HG02840 (cell line): ENCODE measurements around the gene NPTX1.
"Not testable (repeated sequence)": the region's sequence is repeated elsewhere in the genome, so short reads cannot be mapped to it uniquely, and the experiment has no call there.

Source experiments
- ATAC-seq: cut with Tn5 transposase; IDR thresholded peaks from one replicate; pipeline ENCODE4 v1.9.1; 2021; ENCODE audit warnings: mild to moderate bottlenecking, moderate library complexity, moderate number of reproducible peaks; ENCODE audit not compliant: unreplicated experiment, low FRiP score

NPTX1 gene, protein sequence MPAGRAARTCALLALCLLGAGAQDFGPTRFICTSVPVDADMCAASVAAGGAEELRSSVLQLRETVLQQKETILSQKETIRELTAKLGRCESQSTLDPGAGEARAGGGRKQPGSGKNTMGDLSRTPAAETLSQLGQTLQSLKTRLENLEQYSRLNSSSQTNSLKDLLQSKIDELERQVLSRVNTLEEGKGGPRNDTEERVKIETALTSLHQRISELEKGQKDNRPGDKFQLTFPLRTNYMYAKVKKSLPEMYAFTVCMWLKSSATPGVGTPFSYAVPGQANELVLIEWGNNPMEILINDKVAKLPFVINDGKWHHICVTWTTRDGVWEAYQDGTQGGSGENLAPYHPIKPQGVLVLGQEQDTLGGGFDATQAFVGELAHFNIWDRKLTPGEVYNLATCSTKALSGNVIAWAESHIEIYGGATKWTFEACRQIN

DNA sequence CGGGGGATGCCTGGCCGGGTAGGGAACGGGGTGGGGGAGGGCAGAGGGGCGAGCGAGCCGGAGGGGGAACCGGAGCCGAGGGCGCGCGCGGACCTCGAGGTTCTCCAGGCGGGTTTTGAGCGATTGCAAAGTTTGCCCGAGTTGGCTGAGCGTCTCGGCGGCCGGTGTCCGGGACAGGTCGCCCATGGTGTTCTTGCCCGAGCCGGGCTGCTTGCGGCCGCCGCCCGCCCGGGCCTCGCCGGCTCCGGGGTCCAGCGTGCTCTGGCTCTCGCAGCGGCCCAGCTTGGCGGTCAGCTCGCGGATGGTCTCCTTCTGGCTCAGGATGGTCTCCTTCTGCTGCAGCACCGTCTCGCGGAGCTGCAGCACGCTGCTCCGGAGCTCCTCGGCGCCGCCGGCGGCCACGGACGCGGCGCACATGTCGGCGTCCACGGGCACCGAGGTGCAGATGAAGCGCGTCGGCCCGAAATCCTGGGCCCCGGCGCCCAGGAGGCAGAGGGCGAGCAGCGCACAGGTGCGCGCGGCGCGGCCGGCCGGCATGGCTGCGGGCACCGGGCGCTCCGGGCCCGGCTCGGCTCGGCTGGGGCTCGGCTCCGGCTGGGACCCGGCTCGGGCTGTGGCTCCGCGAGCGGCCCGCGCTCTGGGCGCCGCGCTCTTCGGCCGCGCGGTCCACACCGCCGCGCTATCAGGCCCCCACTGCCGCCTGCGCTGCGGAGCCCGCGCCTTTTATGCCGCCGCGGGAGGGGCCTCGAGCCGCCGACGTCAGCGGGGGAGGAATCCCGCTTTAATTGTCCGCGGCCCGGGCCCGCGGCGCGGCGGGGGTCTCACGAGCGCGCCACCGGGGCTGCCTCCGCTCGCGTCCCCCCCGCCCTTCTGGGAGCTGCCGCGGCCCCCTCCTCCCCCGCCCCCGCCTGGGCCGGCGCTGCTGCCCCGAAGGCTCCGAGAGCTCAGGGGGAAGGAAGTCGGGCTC is at the start of gene NPTX1:
NPTX1 (minus strand) TSS at position 698 of the 967 bp plus-strand sequence; CDS start at position 537, 161 bp downstream.
- no peak for ATAC-seq

DNA sequence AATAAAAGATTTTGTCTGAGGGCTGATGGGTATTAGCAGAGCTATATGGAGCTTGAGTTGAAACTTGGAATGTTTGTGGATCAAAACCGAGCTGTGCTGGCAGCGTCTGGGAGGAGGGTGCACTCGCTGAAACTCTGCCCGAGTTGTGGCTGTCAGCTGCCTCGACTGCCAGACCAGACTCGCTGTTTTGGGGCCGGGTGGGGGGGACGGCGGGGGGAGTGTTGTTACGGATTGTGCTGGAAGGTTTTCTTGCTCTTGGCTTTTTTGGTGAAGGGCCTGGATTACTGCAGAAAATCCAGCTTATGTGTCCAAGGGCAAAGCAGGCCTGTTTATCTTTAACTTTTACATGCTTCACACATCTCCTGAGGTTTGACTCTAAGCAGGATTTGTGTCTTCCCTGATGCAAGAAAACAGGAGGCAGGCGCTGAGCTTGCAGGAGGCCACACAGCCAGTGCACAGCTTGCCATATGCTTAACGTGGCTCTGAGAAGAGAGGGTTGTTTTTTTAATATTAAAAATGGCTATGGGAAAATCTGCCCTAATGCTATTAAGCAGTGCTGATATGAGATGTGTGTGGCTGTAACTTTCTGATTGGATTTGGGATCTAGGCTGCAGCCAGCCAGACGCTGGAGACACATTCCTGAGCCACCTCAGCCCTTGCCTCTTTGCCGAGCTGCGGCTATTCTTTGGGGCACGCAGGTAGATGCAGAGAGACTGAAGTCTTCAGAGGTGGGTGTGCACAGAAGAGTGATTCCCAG is 47.7 kb upstream of the NPTX1 start:
- ATAC-seq: no peak

DNA sequence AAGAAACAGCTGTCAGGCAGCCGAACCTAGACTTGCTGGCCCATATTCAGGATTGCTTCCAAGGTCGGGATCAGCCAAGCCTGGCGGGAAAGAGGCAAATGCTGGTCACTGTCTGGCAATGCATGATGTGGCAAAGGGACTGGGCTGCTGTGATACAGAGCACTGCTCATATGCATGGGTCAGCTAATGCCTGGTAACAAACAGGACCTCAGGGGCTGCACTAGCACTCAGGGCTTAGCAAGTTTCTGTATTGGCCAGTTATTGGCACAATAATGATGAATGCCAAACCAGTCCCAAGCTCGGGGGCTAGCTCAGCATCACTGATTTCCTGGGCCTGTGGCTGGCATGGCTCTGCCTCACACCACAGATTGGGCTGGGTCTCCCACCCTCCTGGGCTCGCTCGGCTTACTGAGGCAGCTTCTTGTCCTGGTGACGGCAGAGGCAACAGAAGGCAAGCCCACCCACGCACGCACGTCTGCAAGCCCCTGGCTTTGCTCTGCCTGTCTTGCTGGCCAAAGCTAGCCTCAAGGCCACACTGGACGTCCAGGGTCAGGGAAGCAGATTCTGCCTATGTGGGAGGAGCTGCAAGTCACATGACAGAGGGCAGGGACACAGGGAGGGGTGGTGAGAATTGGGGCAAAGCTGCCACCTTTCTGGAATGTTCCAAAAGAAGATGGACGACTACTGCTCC is 46.8 kb upstream of the NPTX1 start:
- no peak for ATAC-seq

DNA sequence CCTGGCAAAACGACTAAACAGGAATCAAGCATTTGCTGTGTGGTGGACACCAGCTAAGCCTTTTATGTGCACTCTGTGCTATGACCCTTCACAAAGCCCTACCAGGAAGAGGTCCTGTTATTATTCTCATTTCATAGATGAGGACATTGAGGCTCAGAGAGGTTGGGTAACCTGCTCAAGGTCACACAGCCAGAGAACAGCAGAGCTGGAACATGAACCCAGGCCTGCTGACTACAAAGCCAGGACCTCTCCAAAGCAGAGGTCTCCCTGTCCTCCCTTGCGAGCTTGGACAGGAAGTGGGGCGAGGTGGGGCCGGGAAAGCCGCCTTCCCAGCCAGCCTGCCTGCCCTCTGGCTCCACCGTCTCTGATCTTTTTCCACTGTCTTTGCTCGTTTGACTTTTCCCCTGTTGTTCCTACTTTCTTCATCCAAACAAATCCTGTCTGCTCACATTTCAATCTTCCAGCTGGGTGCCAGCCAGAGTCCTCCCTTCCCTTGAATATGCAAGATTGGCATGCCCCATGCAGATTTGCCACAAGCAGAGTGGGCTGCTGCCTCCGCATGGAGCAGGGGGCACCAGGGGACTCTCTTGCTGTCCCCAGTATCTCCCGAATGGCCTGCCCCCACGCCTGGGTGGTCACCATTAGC is 44.5 kb upstream of the NPTX1 start:
- no peak for ATAC-seq

DNA sequence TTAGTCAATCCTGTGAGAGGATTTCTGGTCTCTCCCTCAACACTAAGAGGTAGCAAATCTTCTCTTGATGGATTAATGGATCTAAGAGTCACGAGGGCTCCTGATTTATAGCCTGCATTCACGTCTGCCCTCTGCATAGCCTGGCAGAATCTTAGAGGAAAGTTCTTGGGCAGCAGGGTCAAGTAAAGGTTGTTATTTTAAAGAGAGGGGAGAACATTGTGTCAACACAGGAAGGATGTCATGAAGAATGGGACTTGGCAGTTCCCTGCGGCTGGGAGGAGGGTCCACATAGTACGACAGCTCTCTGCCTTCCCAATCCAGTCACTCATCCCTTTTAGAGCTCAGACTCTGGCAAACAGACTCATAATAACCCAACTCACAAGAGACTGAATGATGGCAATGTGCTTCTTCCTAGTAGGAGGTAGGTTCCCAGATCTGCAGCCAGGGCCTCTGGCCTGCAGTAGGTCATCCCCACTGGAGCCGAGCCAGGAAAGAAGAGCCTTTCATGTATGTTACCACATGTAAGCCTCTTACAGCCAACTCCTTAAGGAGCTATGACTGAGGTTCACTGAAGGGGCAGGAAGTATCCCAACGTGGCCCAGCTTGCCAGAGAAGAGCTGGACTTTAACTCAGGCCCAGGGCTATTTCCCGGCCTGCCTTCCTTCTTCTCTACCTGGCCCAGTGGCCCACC is 42.8 kb upstream of the NPTX1 start:
- no peak for ATAC-seq

DNA sequence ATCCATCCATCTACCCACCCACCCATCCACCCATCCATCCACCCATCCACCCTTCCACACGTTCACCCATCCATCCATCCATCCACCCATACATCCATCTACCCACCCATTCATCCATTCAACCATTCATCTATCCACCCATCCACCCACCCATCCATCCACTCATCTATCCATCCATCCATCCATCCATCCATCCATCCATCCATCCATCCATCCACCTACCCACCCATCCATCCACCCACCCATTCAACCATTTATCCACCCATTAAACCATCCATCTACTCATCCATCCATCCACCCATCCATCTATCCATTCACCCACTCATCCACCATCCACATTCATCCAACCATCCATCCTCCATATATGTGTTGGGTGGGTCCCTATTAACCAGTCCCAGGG is 42.0 kb upstream of the NPTX1 start:
- ATAC-seq: no peak

DNA sequence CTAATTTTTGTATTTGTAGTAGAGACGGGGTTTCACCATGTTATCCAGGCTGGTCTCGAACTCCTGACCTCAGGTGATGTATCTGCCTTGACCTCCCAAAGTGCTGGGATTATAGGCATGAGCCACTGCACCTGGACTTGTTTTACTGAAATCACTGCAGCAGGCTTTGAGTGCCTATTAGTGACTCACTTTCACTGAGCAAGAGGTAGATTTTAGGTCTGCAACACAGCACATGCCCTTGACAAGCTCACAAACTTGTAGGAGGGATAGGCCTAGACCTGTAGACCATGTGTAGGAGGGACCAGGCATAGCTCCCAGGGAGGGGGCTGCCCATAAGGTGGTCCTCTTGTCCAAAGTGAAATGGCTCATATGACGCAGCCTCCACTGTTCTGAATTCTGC is 41.2 kb upstream of the NPTX1 start:
- no peak for ATAC-seq

DNA sequence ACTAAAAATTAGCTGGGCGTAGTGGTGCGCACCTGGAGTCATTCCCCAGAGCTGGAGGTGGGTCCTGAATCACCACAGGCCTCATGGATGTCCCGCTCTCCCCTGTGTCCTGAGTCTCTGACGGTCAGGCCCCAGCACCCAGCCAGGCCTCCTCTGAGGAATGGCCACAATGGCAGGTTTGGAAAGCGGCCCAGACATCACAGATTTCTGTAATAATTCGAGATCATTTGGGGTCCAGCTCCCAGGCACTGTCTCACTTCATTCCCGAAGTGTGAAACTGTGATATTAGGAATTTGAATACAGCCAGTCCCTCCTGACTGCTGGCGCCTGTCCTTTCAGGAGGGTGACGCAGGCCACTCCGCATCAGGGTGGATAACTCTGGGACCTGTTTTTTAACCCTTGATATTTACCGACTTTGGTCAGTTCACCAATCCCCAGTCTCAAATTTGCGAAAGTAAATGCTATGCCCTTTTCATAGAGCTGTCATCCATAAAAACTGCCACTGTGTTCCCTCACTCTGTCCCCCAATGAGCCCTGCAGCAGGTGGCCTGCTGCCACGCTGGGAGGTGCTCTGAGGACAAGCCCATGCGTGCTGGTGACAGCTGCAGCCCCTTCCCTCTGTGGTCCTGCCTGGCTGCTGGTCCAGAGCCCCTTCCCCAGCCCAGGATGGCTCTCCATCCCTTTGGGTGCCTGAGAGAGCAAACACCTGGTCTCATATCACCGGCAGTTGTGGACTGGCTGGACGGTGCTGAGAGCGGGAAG is 39.9 kb upstream of the NPTX1 start:
- no peak for ATAC-seq

DNA sequence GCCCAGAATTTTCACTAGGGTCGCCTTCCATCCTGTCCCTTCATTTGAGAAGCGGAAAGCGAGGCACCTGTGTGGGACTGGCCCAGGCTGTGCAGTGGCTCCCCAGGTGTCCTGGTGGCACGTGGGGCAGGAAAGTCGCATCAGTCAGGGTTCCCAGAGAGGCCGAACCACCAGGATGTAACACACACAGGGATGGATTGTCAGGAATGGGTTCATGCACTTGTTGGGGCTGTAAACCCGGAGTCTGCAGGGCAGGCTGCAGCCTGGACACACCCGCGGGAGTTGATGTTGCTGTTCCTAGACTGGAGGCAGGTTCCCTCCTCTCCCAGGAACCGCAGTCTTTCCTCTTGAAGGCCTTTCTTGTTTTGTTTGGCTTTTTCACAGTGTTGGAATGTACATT is 37.5 kb upstream of the NPTX1 start:
- no peak for ATAC-seq

DNA sequence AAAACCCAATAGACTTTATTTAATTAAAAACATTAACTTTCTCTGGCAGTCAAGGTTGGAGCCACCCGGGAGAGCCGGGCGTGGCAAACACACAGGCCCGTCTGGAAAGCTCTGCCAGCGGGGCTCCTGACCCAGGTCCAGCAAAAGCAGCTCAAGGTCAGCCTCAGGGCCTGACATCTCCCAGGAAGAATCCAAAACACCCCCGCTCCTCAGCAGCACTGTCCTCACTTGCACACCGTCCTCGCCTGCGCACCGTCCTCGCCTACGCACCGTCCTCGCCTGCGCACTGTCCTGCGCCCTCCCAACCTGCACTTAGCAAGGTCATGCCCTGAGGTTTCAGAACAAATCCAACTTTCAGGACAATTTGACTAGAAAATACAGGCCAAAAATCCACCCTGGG is 36.8 kb upstream of the NPTX1 start:
- ATAC-seq: no peak

DNA sequence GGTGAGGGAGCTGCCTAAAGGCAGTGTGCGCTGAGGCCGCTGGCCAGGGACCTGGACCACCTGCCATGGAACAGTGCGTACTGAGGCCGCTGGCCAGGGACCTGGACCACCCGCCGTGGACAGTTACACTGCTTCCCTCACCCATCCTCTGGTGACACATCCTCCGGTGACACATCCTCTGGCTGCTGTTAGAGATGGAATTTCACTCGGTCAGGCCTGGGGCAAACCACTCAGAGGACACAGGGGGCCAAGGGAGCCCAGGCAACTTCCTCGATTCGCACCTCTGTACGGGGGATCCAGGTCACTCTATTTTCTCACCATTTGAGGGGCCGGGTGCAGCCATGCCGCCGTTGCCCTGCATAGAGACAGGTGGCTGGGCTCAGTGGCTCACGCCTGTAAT is 35.8 kb upstream of the NPTX1 start:
- no peak for ATAC-seq

DNA sequence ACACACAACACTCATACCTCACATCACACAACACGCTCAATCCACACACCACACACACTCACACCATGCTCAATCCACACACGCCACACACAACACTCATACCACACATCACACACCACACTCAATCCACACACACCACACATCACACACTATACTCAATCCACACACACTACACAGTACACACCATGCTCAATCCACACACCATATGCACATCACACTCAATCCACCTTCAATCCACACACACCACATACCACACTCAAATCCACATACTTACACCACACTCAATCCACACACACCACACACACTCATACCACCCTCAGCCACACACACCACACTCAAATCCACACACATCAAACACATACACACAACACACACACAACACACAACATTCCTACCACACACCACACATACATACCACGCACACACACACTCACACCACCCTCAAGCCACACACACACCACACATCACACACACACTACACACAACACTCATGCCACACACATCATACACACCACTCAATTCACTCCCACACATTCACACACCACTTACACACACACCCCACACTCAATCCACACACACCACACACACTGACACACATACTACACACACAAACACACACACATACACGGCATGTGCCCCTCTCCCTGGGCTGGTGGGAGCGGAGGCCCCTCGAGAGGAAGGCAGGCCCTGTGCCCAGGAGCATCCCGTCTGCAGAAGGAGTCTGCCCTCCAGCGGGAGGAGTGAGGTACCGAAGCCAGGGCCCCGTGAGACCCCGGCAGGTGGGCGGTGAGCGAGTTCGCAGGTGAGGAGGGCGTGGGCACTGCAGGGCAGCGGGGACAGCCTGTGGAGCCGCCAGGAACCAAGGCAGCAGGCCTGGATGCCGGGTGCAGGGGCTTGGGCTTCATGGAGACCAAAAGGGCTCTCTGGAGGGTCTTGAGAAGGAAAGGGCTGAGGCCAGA is 35.1 kb upstream of the NPTX1 start:
- ATAC-seq: no peak

DNA sequence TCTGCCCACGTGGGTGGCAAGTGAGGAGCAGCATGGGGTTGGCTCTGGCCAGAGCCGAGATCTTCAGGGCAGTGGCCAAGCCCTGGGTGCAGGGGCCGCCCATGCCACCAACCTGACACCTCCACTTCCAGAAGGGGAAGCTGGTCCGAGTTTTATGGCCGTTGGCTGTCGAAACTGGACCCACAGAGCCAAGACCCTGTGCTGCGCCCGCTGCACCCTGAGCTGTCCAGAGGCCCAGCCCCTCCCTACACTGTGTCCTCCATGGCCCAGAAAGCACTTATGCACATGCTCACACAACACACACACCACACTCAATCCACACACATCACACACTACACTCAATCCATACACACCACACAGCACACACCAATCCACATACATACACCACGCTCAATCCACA is 34.4 kb upstream of the NPTX1 start:
- no peak for ATAC-seq

DNA sequence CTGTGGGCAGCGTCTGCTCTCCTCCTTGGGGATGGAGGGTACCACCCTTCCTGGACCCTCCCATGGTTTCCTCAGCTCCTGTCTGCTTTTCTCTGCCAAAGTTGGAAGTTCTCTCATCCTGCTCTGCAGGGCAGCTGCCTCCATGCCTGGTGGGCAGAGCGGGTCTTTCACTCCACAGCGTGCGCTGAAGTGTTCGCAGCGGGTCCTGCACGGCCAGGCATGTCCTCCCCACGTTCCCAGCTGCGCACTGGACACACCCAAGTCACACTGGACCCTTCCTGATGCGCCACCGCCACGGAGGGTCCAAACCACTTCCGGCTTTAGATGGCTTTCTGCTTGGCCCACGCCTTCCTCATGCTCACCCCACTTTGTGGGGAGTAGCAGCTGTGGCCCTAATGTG is 33.7 kb upstream of the NPTX1 start:
- ATAC-seq: no peak

DNA sequence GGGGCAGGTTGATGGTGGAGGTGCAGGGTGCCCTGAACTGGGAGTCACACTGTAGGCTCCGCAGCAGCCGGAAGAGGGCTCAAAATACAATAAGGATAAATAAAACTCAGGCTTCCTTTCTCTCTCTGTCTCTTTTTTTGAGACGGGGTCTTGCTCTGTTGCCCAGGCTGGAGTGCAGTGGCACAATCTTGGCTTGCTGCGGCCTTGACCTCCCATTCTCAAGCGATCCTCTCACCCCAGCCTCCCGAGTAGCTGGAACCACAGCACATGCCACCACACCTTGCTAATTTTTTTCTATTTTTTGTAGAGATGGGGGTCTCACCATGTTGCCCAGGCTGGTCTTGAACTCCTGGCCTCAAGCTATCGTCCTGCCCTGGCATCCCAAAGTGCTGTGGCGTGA is 32.9 kb upstream of the NPTX1 start:
- ATAC-seq: no peak

DNA sequence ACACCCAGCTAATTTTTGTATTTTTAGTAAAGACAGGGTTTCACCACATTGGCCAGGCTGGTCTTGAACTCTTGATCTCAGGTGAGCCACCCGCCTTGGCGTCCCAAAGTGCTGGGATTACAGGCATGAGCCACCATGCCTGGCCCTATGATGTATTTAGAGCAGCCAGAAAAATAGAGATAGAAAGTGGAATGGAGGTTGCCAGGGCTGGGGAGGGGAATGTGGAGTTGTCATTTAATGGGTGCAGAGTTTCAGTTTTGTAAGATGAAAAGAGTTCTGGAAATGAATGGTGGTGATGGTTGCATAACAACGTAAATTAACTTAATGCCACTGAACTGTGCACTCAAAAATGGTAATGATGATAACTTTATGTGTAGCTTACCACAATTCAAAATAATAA is 31.6 kb upstream of the NPTX1 start:
- no peak for ATAC-seq

DNA sequence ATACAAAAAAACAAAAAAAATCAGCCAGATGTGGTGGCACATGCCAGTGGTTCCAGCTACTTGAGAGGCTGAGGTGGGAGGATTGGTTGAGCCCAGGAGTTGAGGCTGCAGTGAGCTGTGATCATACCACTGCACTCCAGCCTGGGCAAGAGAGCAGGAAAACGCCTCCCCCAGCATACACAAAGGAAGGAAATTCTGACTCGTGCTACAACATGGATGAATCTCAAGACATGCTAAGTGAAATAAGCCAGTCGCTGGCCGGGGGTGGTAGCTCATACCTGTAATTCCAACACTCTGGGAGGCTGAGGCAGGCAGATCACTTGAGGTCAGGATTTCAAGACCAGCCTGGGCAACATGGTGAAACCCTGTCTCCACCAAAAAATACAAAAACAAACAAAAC is 30.8 kb upstream of the NPTX1 start:
- not testable (repeated sequence) for ATAC-seq
